Lung (tissue), 12 donors: ENCODE measurements around the gene RAI1. TPM values are rescaled to one million over a fixed set of nuclear protein-coding genes. Genes with fewer than 3 reads are reported as not detected.

Source experiments
- ATAC-seq: fragments of 200-7000 bp; cut with Tn5 transposase; one replicate; pipeline ENCODE4 v1.9.1; 2020; ENCODE audit warnings: moderate number of reproducible peaks; ENCODE audit not compliant: insufficient read depth, low FRiP score
- DNase-seq, 3 donors: peaks; one replicate each; pipeline ENCODE4 v3.0.0-alpha.2; 2013 to 2017
- H3K27ac ChIP-seq, 2 donors: one replicate each; pipeline ENCODE4 v1.5.1; 2013; ENCODE audit warnings: mild to moderate bottlenecking in 2 of 2, moderate library complexity in 2 of 2, control low read depth in 1 of 2, inconsistent platforms in 1 of 2, low read depth in 1 of 2, low read length in 1 of 2
- H3K27me3 ChIP-seq, 3 donors: one replicate each; pipeline ENCODE4 v1.5.1; 2013; ENCODE audit warnings: low read length in 2 of 3; ENCODE audit not compliant: control insufficient read depth in 3 of 3, insufficient read depth in 3 of 3
- H3K36me3 ChIP-seq, 4 donors: one replicate each; pipeline ENCODE4 v1.5.1; 2013; ENCODE audit warnings: low read length in 4 of 4, mild to moderate bottlenecking in 1 of 4, moderate library complexity in 1 of 4; ENCODE audit not compliant: control insufficient read depth in 4 of 4, insufficient read depth in 4 of 4
- H3K4me1 ChIP-seq, 5 donors: one replicate each; pipeline ENCODE4 v1.5.1; 2013; ENCODE audit warnings: low read length in 5 of 5, mild to moderate bottlenecking in 2 of 5, moderate library complexity in 1 of 5; ENCODE audit not compliant: control insufficient read depth in 5 of 5, insufficient read depth in 5 of 5
- H3K4me3 ChIP-seq: one replicate; pipeline ENCODE4 v1.5.1; 2013; ENCODE audit warnings: mild to moderate bottlenecking, control low read depth, moderate library complexity
- H3K9ac ChIP-seq, 2 donors: one replicate each; pipeline ENCODE4 v1.5.1; 2013; ENCODE audit warnings: low read length in 2 of 2, control low read depth in 1 of 2; ENCODE audit not compliant: insufficient read depth in 1 of 2
- H3K9me3 ChIP-seq, 4 donors: one replicate each; pipeline ENCODE4 v1.5.1; 2013; ENCODE audit warnings: low read length in 3 of 4, mild to moderate bottlenecking in 1 of 4, moderate library complexity in 1 of 4; ENCODE audit not compliant: control insufficient read depth in 4 of 4, insufficient read depth in 3 of 4
- CTCF ChIP-seq: IDR thresholded peaks from 2 replicates; pipeline ENCODE4 v1.5.1; 2012; ENCODE audit warnings: mild to moderate bottlenecking; ENCODE audit errors: control extremely low read depth, extremely low read depth
- WGBS, 2 donors: extraction: QIAGEN DNeasy Blood & Tissue Kit; methylation state at CpG; one replicate each; pipeline ENCODE4 v1.1.7; 2013; 5-methylcytosine and 5-hydroxymethylcytosine counted together
- polyA plus RNA-seq, 2 donors: library from polyadenylated mRNA; stranded (reverse); fragments of 200-250 nt; gene quantifications; one replicate each; pipeline ENCODE4 v1.2.1, GENCODE V29; 2013
- total RNA-seq, 2 donors: library from RNA; depleted of rRNA in 1 of 2; stranded (reverse); fragments of >200 nt in 1 of 2; gene quantifications; one replicate each; pipeline ENCODE4 v1.2.1, GENCODE V29; 2014 to 2021
- donor health status: control.
- donor health status: control.
- donor health status: Bipolar disorder and iron deficiency.
- donor health status: healthy.
- donor health status: DM: yes; HTN: yes; CAD: no.

The RAI1 gene
- total and polyA plus RNA-seq, 4 donors, result 14.5 to 44.4 (median 28.3) TPM

- ATAC-seq, result no peak
- no peaks in the 10 kb centered on the region for H3K36me3 ChIP-seq
- peaks cover 0 to 5% (median 0%) of the 10 kb centered on the region in 5 donors for H3K4me1 ChIP-seq
- H3K27ac ChIP-seq, result no peak overlapping the region
- H3K9me3 ChIP-seq, result no peaks in the 10 kb centered on the region
- TF ChIP-seq CTCF, result no peak
- no peak for DNase-seq
- 63 to 72% methylated on average over 7 of the region's 7 CpGs for WGBS, 2 donors
- no peaks in the 10 kb centered on the region for H3K27me3 ChIP-seq
- no peak overlapping the region for H3K9ac ChIP-seq
- H3K4me3 ChIP-seq, result no peak overlapping the region
Measured at GRCh38 chr17:17672453-17673368, 8.5 kb upstream of the RAI1 start.

GRCh38 chr17:17675416-17675815, 5.8 kb upstream of the RAI1 start:
- Histone ChIP-seq H3K4me1 (peaks cover 0 to 5% (median 0%) of the 10 kb centered on the region in 5 donors), H3K36me3 (no peaks in the 10 kb centered on the region), H3K9me3 (no peaks in the 10 kb centered on the region), H3K9ac (no peak overlapping the region), H3K27ac (no peak overlapping the region), H3K4me3 (no peak overlapping the region), H3K27me3 (no peaks in the 10 kb centered on the region)
- no peak for ATAC-seq
- no peak for DNase-seq
- 81 to 85% methylated on average over 6 of the region's 6 CpGs for WGBS, 2 donors
- TF ChIP-seq CTCF, result no peak

- TF ChIP-seq CTCF, result no peak
- Histone ChIP-seq H3K9ac (no peak overlapping the region), H3K27me3 (no peaks in the 10 kb centered on the region), H3K36me3 (no peaks in the 10 kb centered on the region), H3K27ac (no peak overlapping the region), H3K4me3 (no peak overlapping the region), H3K4me1 (peaks cover 0 to 5% (median 0%) of the 10 kb centered on the region in 5 donors), H3K9me3 (no peaks in the 10 kb centered on the region)
- 63 to 67% methylated on average over 11 of the region's 11 CpGs for WGBS, 2 donors
- DNase-seq (no peak), ATAC-seq (no peak)
Measured at GRCh38 chr17:17675925-17676534, 5.2 kb upstream of the RAI1 start.
